Measurements from ENCODE around the gene CLCN4.

The CLCN4 gene

GRCh38 chrX:10167573-10167972 lies 10.8 kb downstream of the CLCN4 start:
- DNase-seq (ENCODE audit: low spot score), result no peak

GRCh38 chrX:10168226-10168625 lies 11.5 kb downstream of the CLCN4 start:
- DNase-seq (ENCODE audit: low spot score), result no peak

GRCh38 chrX:10169175-10169574 lies 12.4 kb downstream of the CLCN4 start:
- peak; percentile 40 for DNase-seq (ENCODE audit: low spot score)

GRCh38 chrX:10171249-10171648 lies 14.5 kb downstream of the CLCN4 start:
- DNase-seq (ENCODE audit: low spot score), result no peak

GRCh38 chrX:10172877-10173276 lies 16.1 kb downstream of the CLCN4 start:
- no peak for DNase-seq (ENCODE audit: low spot score)

GRCh38 chrX:10173331-10173900 lies 16.6 kb downstream of the CLCN4 start:
- peak; percentile 37 for DNase-seq (ENCODE audit: low spot score)

GRCh38 chrX:10174051-10174450 lies 17.3 kb downstream of the CLCN4 start:
- no peak for DNase-seq (ENCODE audit: low spot score)

- no peak for DNase-seq (ENCODE audit: low spot score)
Measured at GRCh38 chrX:10174810-10175209, 18.0 kb downstream of the CLCN4 start.

GRCh38 chrX:10175319-10175871 lies 18.6 kb downstream of the CLCN4 start:
- no peak for DNase-seq (ENCODE audit: low spot score)

- no peak for DNase-seq (ENCODE audit: low spot score)
Measured at GRCh38 chrX:10176121-10177003, 19.6 kb downstream of the CLCN4 start.

- DNase-seq (ENCODE audit: low spot score), result no peak
Measured at GRCh38 chrX:10177004-10177396, 20.2 kb downstream of the CLCN4 start.

GRCh38 chrX:10177601-10178000 lies 20.8 kb downstream of the CLCN4 start:
- no peak for DNase-seq (ENCODE audit: low spot score)

- no peak for DNase-seq (ENCODE audit: low spot score)
Measured at GRCh38 chrX:10178866-10179463, 22.2 kb downstream of the CLCN4 start.

- DNase-seq (ENCODE audit: low spot score), result no peak
Measured at GRCh38 chrX:10183760-10184159, 27.0 kb downstream of the CLCN4 start.

- no peak for DNase-seq (ENCODE audit: low spot score)
Measured at GRCh38 chrX:10184411-10184810, 27.6 kb downstream of the CLCN4 start.

GRCh38 chrX:10186355-10186754 lies 29.6 kb downstream of the CLCN4 start:
- DNase-seq (ENCODE audit: low spot score), result no peak

- DNase-seq (ENCODE audit: low spot score), result no peak
Measured at GRCh38 chrX:10187421-10187820, 30.6 kb downstream of the CLCN4 start.

- DNase-seq (ENCODE audit: low spot score), result no peak
Measured at GRCh38 chrX:10189317-10190268, 32.8 kb downstream of the CLCN4 start.

- peak; percentile 36 for DNase-seq (ENCODE audit: low spot score)
Measured at GRCh38 chrX:10190367-10190766, 33.6 kb downstream of the CLCN4 start.

GRCh38 chrX:10193587-10193986 lies 36.8 kb downstream of the CLCN4 start:
- no peak for DNase-seq (ENCODE audit: low spot score)

GRCh38 chrX:10195425-10195824 lies 38.6 kb downstream of the CLCN4 start:
- no peak for DNase-seq (ENCODE audit: low spot score)

GRCh38 chrX:10195947-10196346 lies 39.2 kb downstream of the CLCN4 start:
- no peak for DNase-seq (ENCODE audit: low spot score)
